MCF 10A (cell line): ENCODE data around the gene ACAP2. TPM values are rescaled to one million over a fixed set of nuclear protein-coding genes. Genes with fewer than 3 reads are reported as not detected.
A peak's percentile ranks its signal among the peaks of the same experiment; 100 is the strongest.

ENCODE experiments used
- BruUV-seq: library from RNA; stranded (reverse); fragments of 400-500 nt; replicated peaks from 2 replicates; lab custom pipeline; 2021; lab: Mats Ljungman, UMichigan
- CTCF ChIA-PET: fragments of 300-600 bp; sonication (Branson Sonifier 250); formaldehyde crosslinking; extraction: SDS; loops from one replicate; lab custom pipeline; 2021; ENCODE audit warnings: antibody characterized with exemption, inconsistent platforms; lab: Yijun Ruan, JAX
- POLR2A ChIA-PET: fragments of 300-600, 350-650 bp; sonication (Branson Sonifier 250); formaldehyde crosslinking; extraction: SDS; loops from one replicate; lab custom pipeline; 2020; ENCODE audit warnings: antibody characterized with exemption, inconsistent platforms; lab: Yijun Ruan, JAX
- DNase-seq: peaks from one replicate; pipeline ENCODE4 v3.0.0-alpha.2; 2018; ENCODE audit not compliant: unreplicated experiment
- H3K27ac Mint-ChIP-seq: one replicate; pipeline ENCODE4 v1.8.0; 2022; ENCODE audit warnings: mild to moderate bottlenecking, low read depth, mixed read lengths; ENCODE audit not compliant: unreplicated experiment
- H3K27me3 Mint-ChIP-seq: one replicate; pipeline ENCODE4 v1.8.0; 2022; ENCODE audit warnings: mixed read lengths; ENCODE audit not compliant: insufficient read depth, unreplicated experiment
- H3K36me3 Mint-ChIP-seq: one replicate; pipeline ENCODE4 v1.8.0; 2022; ENCODE audit warnings: mild to moderate bottlenecking, moderate library complexity, mixed read lengths; ENCODE audit not compliant: insufficient read depth, unreplicated experiment
- H3K4me1 Mint-ChIP-seq: one replicate; pipeline ENCODE4 v1.8.0; 2022; ENCODE audit warnings: mixed read lengths; ENCODE audit not compliant: insufficient read depth, unreplicated experiment
- H3K4me3 Mint-ChIP-seq: one replicate; pipeline ENCODE4 v1.8.0; 2022; ENCODE audit warnings: mild to moderate bottlenecking, moderate library complexity, mixed read lengths; ENCODE audit not compliant: unreplicated experiment
- H3K9me3 Mint-ChIP-seq: one replicate; pipeline ENCODE4 v1.8.0; 2022; ENCODE audit warnings: mixed read lengths; ENCODE audit not compliant: unreplicated experiment
- intact Hi-C: fragments of 100-400 bp; cut with micrococcal nuclease; formaldehyde crosslinking; loops from 2 replicates; pipeline ENCODE4 v1.14.1; 2022
- total RNA-seq: library from RNA; stranded (reverse); gene quantifications from 2 replicates; pipeline ENCODE4 v1.2.3, GENCODE V29; 2022
- TF ChIP-seq, protein P1 (sequence below): fragments of 200-600 bp; IDR thresholded peaks from one replicate; pipeline ENCODE4 v1.8.0; 2022; ENCODE audit warnings: antibody characterized with exemption, mild to moderate bottlenecking; ENCODE audit not compliant: unreplicated experiment

The ACAP2 gene
- total RNA-seq, 1 experiment from 2014 or later: 53.2 TPM

DNA sequence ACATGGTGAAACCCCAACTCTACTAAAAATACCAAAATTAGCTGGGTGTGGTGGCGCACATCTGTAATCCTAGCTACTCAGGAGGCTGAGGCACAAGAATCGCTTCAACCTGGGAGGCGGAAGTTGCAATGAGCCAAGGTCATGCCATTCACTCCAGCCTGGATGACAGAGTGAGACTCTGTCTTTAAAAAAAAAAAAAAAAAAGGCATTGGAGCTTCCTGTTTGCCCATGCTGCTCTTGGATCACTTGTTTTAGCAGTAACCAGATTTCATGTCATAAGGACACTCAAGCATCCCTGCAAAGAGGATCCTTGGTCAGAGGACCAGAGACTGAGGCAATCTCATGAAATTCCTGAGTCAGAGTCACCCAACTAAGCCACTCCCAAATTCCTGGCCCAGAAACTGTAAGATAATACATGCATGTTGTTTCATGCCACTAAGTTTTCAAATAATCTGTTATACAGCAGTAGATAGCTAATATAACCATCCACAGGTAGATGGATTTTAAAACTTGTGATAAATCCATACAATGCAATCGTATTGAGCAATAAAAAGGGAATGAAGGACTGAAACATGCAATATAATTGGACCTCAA, 89.8 kb downstream of the ACAP2 start:
- peaks cover 6% of the 10 kb centered on the region for H3K4me1 Mint-ChIP-seq
- no TSS peak for BruUV-seq
- peaks cover 6% of the 10 kb centered on the region for H3K36me3 Mint-ChIP-seq
- intact Hi-C loops: loop anchor here (5.0 kb wide), 1 partner anchor 89 kb away; the partner anchor contains the start of gene ACAP2
- ChIA-PET CTCF (interaction anchor here (0.7 kb wide), 1 partner anchor 172 kb away, joined by 3 read pairs; no protein-coding TSS in a partner anchor), POLR2A (interaction anchor here (0.6 to 1.7 kb wide), 7 partner anchors 14 to 1511 kb away, joined by 3 to 6 read pairs (median 3); partner anchors contain the start of gene ACAP2)
- no peaks in the 10 kb centered on the region for H3K9me3 Mint-ChIP-seq
- TF ChIP-seq, protein P1, sequence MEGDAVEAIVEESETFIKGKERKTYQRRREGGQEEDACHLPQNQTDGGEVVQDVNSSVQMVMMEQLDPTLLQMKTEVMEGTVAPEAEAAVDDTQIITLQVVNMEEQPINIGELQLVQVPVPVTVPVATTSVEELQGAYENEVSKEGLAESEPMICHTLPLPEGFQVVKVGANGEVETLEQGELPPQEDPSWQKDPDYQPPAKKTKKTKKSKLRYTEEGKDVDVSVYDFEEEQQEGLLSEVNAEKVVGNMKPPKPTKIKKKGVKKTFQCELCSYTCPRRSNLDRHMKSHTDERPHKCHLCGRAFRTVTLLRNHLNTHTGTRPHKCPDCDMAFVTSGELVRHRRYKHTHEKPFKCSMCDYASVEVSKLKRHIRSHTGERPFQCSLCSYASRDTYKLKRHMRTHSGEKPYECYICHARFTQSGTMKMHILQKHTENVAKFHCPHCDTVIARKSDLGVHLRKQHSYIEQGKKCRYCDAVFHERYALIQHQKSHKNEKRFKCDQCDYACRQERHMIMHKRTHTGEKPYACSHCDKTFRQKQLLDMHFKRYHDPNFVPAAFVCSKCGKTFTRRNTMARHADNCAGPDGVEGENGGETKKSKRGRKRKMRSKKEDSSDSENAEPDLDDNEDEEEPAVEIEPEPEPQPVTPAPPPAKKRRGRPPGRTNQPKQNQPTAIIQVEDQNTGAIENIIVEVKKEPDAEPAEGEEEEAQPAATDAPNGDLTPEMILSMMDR: no peak
- H3K4me3 Mint-ChIP-seq: no peak overlapping the region
- no peaks in the 10 kb centered on the region for H3K27me3 Mint-ChIP-seq
- peak; percentile 74 for DNase-seq
- peak overlapping the region; percentile 82 for H3K27ac Mint-ChIP-seq

DNA sequence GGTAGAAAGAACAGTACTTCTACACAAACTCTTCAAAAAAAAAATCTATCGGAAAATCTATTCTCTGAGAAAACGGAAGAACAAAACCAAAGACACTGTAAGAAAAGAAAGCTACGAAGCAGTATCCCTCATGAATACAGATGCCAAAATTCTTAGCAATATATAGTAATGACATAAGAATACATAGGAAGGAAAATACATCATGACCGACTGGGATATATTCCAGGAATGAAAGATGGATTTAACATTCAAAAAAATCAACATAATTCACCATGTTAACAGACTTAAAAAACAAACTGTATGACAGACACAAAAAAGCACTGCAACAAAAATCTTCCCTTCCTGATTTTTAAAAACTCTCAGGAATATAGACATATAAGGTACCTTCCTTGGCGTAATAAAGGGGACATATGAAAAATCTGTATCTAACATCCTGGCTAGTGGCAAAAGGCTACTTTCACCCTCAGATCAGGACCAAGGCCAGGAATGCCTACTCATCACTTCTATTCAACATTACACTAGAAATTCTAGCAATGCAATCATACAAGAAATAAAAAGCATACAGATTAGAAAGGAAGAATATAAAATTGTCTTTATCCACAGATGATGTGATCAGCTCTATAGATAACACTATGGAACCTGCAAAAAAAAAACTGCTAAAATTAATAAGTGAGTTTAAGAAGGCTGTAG, 94.2 kb downstream of the ACAP2 start:
- intact Hi-C loops: no loop called here
- POLR2A ChIA-PET: no interaction called here
- H3K4me1 Mint-ChIP-seq: peaks cover 5% of the 10 kb centered on the region
- TF ChIP-seq, protein P1: no peak
- peaks cover 18% of the 10 kb centered on the region for H3K36me3 Mint-ChIP-seq
- DNase-seq: no peak
- H3K27ac Mint-ChIP-seq: no peak overlapping the region
- no peak overlapping the region for H3K4me3 Mint-ChIP-seq
- H3K27me3 Mint-ChIP-seq: no peaks in the 10 kb centered on the region
- CTCF ChIA-PET: no interaction called here
- BruUV-seq: no TSS peak
- H3K9me3 Mint-ChIP-seq: no peaks in the 10 kb centered on the region

DNA sequence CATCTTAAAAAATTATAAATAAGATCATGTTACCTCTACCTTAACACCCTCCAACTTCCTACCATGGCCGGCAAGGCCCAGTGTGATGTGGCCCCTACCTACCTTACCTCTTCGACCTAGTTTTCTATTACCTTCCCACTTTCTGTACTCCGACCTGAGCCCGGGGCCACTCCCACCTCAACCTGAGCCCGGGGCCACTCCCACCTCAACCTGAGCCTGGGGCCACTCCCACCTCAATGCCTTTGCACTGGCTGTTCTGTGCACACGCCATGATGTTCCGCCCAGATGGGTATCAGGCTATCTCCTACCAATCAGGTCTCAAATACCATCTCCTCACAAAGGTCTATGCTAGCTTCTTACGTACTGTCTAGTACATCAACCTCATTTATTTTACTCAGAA, 105.1 kb downstream of the ACAP2 start:
- peaks cover 47% of the 10 kb centered on the region for H3K36me3 Mint-ChIP-seq
- no peak for DNase-seq
- intact Hi-C loops: no loop called here
- no peaks in the 10 kb centered on the region for H3K4me1 Mint-ChIP-seq
- H3K4me3 Mint-ChIP-seq: no peak overlapping the region
- peak overlapping the region; percentile 42 for H3K27ac Mint-ChIP-seq
- H3K9me3 Mint-ChIP-seq: no peaks in the 10 kb centered on the region
- POLR2A ChIA-PET: no interaction called here
- BruUV-seq: no TSS peak
- CTCF ChIA-PET: no interaction called here
- H3K27me3 Mint-ChIP-seq: no peaks in the 10 kb centered on the region
- TF ChIP-seq, protein P1: no peak

DNA sequence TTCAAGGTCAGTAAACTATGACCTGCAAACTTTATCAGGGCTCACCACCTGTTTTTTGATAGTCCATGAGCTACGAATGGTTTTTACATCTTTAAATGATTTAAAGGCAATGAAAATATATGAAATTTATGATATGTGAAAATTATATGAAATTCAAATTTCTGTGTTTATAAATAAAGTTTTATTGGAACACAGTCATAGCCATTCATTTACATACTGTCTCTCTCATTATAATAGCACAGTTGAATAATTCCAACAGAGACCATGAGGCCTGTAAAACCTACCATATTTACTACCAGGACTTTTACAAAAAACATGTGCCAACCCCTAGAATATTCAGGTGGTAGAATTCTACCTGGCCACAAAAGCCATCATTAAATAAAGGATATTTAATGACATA, 107.9 kb downstream of the ACAP2 start:
- Mint-ChIP-seq H3K27me3 (no peaks in the 10 kb centered on the region), H3K4me1 (no peaks in the 10 kb centered on the region), H3K4me3 (no peak overlapping the region), H3K36me3 (peaks cover 45% of the 10 kb centered on the region), H3K9me3 (no peaks in the 10 kb centered on the region), H3K27ac (no peak overlapping the region)
- ChIA-PET CTCF (no interaction called here), POLR2A (interaction anchor here (1.0 kb wide), 1 partner anchor 20 kb away, joined by 4 read pairs; no protein-coding TSS in a partner anchor)
- intact Hi-C loops: no loop called here
- TF ChIP-seq, protein P1: no peak
- DNase-seq: no peak
- no TSS peak for BruUV-seq
